Colon (tissue), 2 donors: ENCODE measurements around the gene CCDC102A.
"Not testable (repeated sequence)": the region's sequence is repeated elsewhere in the genome, so short reads cannot be mapped to it uniquely, and the experiment has no call there.

Source experiments
- FAIRE-seq: peaks from 2 replicates; lab custom pipeline; 2012; peaks lifted over from hg19 to GRCh38; lab: Jason Lieb, UNC
- donor health status: control.
- donor health status: control.

The CCDC102A gene

DNA sequence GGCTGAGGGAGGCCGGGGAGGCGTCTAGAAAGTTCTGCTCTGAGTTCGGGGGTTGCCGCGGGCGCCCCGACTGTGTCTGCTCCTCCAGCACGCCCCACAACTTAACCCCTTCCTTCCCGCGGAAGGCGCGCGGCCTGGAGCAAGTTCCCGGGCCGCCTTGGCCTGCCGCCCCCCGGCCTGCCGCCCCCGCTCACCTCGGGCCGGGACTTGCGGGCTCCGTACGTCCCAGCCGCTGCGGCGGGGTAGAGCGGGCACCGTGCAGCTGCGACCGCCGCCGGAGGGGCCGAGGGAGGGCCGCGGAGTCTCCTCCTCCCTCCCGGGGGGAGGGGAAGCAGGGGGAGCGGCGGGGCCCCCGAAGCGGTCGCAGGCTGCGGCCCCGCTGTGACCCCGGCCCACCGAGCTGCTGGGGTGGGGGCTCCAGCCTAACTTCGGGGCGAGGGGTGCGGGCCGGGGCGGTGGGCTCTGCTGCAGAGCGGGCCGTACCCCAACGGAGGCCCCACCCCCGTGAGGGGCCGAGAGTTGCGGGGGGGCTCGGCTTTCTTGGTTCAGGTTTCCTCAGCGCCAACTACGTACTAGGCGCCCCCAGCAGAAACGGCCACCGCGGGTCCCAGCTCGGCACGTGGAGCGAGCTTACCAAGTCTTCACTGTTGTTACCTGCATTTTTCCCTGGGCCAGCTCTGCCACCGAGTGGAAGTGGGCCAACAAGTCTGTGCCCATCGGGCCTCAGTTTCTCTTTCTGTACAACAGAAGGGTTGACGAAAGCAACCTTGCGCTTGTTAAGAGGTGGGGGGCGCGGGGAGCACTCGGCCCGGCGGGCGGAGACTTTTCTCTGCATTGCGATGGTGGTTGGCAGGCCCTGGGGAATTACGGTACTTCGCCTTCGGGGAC, at the start of gene CCDC102A:
Gene CCDC102A, minus strand, starts transcription at position 266 of the 888 bp plus-strand sequence. CDS start 7,394 bp downstream, outside the sequence.
- FAIRE-seq, result no peak

DNA sequence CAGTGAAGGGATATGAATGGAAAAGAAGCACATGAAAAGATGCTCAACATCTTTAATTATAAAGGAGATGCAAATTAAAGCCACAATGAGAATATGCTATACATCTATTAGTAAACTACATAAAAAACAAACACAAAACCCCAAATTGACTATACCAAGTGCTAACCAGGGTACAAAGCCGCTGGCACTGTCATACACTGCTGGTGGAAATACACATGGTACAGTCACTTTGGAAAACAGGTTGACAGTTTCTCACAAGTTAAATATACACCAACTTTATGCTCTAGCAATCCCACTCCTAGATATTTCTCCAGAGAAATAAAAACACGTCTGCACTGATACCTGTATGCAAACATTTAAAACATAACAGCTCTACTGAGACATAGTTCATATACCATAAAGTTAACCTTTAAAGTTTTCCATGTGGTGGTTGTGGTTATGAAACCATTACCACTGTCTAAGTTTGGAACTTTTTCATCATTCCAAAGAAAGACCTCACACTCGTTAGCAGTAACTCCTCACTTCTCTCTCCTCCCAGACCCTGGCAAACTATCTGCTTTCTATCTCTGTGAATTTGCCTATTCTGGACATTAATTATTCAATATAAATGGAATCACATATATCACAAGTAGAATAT, 48.8 kb upstream of the CCDC102A start:
- no peak for FAIRE-seq

DNA sequence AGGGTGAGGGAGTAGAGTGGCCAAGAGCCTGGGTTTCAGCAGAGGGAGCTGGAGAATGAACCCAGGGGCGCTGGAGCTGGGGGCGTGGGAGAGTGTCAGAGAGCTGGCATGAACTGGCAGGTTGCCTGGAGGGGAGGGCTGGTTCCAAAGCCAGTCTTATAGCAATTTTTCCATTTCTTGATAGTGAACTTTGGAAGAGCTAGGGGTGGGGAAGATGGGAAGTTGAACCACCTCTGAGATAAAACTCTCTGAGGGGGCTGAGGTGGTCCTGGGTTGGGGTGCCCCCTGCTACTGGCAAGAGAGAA, 42.9 kb upstream of the CCDC102A start:
- no peak for FAIRE-seq

DNA sequence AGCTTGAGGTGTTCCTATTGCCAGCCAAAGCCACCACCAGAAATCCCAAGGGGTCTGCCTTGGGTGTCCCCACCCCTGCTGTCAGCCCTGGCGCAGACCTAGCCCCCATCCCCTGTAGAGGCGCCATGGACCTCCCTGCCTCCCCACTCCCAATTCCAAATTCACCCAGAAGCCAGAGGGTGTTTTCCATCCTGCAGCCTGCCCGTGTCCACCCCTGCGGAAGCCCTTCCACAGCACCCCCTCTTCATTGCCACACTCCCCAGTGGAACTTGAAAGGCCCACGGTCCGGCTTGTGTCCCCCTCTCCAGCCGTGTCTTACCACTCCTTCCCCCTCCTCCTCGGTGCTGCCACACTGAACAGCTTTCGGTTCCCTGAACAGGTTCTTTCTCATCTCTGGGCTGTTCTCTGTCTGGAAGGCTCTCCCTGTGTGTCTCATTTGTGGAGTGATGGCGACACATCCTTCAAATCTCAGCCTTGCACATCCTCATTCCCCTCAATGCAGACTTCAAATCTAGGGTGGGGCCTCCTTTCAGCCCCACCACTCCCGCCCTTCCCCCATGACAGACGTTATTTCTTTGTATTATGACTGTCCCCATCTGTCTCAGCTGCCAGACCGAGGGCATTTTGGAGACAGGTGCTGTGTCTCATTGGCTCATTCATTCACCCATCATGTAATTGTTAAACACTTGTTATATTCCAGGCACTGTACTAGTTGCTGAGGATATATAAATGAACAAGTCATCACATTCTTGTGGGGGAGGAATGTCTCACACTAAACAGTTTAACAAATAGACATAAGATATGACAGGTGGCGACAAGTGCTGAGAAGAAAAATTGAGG, 42.4 kb upstream of the CCDC102A start:
- FAIRE-seq, result no peak

DNA sequence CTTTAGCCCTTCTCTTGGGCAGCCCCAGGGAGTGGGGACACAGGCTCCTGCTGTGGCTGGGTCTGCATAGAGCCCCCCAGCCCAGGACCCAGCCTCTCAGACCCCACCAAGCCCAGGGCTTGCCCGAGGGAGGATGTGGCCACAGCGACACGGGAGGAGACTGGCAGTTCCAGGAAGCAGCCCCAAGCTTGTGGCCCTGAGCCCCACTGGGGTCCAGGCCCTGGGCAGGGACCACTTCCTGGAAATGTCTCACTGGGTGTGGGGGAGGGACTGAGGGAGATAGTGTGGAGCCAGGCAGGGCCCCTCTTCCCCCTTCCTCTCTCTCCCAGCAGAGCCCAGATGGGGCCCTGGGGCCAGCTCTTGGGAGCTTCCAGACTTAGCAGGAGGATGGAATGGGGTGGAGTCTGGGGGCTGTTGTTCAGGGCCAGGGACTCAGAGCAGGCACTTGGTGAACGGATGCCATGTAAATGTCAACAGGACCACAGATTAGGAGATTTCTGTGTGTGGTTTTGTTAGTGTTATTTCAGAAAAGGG, 41.4 kb upstream of the CCDC102A start:
- FAIRE-seq, result no peak

DNA sequence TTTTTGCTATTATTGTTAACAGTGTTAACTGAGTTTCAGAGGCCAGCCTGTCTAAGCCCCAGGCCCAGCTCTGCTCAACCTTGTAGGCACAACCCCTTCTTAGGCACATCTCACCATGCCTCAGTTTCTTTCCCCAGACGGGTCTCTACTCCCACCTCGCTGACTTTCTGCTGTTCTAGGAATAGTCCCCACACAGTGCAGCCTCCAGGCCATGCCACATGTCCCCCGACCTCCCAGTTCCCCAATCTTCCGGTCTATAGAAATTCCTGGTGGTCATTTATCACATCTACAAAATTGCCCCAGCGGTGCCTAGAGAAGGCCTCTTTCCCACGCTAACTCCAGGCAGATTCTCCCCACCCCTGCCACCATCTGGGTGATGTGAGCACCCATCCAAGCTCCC, 40.8 kb upstream of the CCDC102A start:
- no peak for FAIRE-seq

DNA sequence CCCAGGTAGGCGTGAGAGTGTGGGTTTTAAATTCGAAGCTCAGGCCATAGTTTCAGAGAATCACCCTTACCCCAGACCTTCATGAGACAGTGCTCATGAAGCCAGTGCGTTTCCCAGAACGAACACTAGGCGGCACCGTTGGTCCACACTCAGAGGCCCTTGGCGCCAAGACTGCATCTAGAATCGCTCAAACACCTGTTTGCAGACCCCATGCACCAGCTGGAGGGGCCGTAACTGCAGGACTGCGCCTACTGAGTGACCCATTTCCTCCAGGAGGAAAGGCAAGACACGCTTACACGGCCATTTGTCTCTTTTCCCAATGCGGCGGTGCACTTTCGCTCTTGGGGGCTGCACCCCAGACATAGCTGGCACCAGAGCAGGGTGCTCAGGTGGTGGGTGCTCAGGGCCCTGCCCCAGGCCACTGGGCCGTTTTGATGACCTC, 40.1 kb upstream of the CCDC102A start:
- FAIRE-seq, result no peak

DNA sequence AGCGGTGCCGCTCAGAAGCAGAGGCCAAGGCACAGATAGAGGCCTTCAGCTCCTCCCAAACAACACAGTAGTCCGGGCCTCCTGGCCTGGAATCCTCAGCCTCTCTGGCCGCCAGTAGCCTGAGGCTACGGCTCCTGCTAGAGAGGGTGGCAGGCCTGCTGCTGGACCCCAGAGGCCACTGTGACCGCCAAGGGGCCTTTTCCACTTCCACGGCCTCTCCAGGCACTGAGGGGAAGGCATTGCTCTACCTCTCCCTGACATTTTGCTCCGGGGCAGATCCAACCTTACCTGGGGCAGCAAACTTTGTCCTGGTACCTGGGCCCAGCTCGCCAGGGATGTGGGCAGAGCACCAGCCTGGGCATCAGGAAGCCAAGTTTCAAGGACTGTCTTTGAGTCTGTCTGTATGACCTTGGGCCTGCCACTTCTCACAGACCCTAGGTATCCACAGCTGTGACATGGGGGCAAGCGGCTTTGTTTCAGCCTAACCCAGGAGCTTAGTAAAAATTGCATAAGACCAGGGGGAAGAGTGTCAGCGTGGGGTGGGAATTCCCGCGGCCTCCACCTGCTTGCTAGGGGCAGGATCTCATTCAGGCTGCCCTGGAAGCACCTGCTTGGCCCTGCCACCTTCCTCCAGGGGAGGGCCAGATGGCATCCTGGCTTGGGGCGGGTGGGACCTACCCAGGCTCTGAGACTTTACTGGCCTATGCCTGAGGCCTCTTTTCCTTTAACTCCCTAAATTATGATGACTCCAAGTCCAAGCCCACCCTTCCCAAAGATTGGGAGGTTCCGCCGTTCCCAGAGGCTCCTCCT, 39.3 kb upstream of the CCDC102A start:
- FAIRE-seq, result no peak

DNA sequence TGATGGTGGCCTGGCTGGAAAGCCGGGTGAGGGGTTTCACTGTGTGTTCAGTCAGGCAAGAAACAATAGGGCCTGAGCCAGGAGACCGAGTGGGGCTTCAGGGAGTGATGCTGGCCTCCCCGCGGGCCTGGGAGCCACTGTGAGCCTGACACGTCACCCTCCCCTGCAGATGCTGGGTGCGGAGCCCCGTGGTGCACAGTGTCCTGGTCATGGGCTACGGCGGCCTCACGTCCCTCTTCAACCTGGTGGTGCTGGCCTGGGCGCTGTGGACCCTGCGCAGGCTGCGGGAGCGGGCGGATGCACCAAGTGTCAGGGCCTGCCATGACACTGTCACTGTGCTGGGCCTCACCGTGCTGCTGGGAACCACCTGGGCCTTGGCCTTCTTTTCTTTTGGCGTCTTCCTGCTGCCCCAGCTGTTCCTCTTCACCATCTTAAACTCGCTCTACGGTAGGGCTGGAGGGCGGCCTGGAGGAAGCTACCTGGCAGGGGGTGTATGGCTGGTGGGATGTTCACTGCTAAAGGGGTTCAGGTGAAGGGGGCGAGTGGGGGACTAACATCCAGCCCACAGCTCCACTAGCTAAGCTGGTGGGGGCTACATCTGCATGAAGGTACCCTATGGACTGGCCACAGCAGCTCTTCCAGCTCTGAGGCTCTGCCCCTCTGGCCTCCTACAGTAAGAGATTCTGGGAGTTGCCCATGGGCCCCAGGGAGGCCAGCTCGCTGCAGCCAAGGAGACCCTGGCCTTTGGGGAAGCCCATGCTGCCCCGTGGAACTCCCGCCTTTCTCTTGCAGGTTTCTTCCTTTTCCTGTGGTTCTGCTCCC, 38.5 kb upstream of the CCDC102A start:
- no peak for FAIRE-seq

DNA sequence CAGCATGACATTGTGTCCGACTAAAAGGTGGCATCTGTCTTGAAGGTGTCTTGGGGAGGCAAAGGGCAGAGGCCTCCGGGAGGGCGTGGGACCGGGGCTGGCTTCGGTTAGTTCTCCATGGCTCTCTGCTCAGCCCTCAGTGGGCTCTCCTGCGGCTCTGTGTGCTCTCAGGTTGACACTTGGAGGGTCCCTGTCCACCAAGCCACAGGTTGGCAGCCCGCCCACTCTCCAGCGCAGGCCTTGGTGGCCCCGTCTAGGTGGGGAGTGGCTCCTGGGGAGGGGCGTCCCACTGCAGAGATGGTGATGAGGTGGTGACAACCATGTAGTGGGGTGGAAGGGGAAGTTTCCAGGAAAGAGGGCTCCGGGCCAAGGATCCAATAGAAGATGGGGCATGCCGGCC, 37.7 kb upstream of the CCDC102A start:
- FAIRE-seq, result no peak

DNA sequence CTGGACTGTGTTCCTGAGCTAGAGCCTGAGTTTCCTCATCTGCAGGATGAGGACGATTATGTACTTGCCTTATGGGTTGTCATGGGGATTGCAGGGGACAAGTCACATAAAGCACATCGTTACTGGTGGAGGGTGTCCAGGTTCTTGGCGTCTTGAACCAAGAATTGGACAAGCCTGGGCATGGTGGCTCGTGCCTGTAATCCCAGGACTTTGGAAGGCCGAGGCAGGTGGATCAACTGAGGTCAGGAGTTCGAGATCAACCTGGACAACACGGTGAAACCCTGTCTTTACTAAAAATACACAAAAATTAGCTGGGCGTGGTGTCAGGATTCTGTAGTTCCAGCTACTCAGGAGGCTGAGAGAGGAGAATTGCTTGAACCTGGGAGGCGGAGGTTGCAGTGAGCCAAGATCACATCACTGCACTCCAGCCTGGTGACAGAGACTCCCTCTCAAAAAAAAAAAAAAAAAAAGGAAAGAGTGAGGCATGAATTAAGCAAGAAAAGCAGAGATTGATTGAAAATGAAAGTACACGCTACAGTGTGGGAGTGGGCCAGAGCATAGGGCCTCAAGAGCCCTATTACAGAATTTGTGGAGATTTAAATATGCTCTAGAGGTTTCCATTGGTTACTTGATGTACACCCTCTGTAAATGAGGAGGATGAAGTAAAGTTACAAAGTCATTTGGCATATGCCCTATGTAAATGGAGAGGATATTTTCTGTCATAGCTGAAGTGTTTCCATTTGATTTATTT, 36.8 kb upstream of the CCDC102A start:
- no peak for FAIRE-seq

DNA sequence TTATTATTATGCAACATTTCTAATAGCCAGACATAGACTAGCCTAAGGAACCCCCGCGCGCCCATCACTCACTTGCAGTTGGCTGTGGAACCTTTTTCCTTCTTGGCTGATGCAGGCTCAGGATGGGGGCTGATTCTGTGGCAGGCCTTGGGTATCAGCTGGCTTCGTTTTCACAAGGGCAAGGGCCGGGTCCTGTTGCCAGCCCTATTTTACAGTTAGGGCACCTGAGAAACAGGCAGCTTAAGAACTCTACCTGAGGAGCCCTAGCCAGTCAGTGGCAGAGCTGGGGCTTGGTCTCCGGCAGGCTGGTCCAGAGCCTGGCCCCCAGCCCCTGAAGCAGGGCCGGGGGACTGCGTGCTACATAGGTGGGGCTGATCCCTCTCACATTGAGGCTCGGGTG, 34.7 kb upstream of the CCDC102A start:
- FAIRE-seq, result no peak

DNA sequence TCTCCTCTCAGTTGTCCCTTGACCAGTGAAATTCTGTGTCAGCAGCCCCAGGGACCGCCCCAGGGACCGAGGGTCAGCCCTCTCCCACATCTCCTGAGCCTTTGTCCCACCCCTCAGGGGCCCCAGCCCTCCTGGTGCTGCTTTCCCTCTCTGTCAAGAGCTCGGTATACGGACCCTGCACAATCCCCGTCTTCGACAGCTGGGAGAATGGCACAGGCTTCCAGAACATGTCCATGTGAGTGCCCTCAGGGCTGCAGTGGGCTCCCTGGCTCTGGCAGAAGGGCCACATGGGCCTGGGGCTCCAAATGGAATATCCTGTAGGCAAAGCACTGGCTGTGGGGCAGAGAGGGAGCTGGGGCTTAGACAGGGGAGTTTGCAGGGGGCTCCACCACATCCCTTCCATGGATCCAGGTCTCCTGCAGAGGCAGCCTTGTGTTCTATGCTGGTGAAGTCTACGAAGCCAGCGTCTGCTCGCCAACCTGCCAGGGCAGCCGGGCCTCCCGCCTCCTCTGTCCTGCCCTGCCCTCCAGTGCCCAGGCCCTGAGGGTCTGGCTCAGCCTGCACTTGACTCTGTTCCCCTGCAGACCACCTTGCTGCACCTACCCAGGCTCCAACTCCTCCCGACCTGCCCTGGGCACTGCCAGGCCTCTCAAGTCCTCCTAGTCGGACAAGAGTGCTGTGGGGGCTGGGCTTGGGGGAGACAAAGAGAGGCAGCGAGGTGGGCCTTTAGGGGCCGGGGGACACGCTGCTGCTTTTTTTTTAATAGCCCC, 34.1 kb upstream of the CCDC102A start:
- no peak for FAIRE-seq

DNA sequence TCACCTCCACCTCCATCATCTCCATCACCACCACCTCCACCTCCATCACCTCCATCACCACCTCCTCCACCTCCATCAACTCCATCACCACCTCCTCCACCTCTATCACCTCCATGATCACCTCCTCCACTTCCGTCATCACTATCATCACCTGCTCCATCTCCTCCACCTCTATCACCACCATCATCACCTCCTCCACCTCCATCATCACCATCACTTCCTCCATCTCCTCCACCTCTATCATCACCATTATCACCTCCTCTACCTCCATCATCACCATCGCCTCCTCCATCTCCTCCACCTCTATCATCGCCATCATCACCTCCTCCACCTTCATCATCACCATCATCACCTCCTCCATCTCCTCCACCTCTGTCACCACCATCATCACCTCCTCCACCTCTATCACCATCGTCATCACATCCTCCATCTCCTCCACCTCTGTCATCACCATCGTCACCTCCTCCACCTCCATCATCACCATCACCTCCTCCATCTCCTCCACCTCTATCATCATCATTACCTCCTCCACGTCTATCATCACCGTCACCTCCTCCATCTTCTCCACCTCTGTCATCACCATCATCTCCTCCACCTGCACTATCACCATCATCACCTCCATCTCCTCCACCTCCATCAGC, 33.1 kb upstream of the CCDC102A start:
- FAIRE-seq, result no peak

DNA sequence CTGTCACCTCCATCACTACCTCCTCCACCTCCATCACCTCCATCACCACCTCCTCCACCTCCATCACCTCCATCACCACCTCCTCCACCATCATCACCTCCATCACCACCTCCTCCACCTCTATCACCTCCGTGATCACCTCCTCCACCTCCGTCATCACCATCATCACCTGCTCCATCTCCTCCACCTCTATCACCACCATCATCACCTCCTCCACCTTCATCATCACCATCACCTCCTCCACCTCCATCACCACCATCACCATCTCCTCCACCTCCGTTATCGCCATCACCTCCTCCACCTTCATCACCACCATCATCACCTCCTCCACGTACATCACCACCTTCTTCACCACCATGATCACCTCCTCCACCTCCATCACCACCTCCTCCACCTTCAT, 32.4 kb upstream of the CCDC102A start:
- not testable (repeated sequence) for FAIRE-seq

DNA sequence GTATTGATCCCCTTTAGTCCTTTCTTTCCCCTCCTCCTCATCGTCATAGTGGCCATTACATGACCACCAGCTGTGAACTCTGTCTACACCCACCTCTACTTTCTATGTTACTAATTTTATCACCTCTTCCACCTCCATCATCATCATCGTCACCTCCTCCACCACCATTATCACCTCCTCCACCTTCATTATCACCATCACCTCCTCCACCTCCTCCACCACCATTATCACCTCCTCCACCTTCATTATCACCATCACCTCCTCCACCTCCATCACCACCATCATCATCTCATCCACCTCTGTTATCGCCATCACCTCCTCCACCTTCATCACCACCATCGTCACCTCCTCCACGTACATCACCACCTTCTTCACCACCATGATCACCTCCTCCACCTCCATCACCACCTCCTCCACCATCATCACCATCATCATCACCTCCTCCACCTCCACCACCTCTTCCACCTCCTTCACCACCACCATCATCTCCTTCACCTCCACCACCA, 31.9 kb upstream of the CCDC102A start:
- FAIRE-seq, result no peak

DNA sequence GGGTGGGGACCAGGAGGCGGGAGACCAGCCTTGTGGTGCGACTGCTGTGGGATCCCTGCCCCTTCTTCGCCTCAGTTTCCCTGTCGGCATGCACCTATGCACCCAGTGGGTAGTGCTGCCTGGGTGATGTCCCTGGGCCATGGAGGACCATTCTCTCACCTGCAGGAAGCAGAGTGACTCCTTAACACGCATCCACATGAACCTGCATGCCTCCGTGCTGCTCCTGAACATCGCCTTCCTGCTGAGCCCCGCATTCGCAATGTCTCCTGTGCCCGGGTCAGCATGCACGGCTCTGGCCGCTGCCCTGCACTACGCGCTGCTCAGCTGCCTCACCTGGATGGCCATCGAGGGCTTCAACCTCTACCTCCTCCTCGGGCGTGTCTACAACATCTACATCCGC, 31.3 kb upstream of the CCDC102A start:
- FAIRE-seq, result no peak

DNA sequence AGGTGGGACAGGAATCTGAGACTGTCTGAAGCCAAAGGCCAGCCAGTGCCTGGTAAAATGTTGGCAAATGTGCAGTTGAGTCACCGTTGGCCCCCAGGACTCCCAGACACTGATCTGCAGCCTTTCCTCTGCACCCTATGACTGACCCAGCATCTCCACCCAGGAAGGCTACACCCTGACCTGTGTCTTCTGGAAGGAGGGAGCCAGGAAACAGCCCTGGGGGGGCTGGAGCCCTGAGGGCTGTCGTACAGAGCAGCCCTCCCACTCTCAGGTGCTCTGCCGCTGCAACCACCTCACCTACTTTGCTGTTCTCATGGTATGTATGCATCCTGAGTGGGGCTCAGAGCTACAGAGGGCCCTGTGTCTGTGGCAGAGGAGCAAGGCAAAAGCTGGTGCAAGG, 30.1 kb upstream of the CCDC102A start:
- no peak for FAIRE-seq

DNA sequence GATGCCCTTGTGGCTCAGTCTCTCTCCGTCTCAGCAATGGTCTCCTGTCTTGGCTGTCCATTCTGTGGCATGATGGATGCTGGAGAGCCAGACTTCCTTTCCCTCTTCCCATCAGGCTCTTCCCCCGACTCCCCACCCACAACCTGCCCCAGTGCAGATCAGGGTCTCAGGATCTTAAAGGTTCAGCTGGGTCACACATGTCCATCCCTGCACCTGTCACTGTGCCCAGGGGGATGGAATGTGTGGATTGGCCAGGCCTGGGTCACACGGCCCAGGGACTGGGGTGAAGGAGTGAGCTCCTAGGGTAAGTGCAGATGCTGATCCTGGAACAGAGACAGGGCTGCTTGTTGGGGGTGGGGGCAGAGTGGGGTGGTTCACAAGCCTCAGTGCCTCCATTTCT, 29.1 kb upstream of the CCDC102A start:
- FAIRE-seq, result no peak
